Neuronal stem cell (in vitro differentiated cells): Measurements from ENCODE around the gene GLUD1.

ENCODE experiments used
- DNase-seq: peaks from one replicate; pipeline ENCODE4 v3.0.0-alpha.2; 2013; ENCODE audit warnings: low spot score
- H2AFZ ChIP-seq: one replicate; pipeline ENCODE4 v1.6.1; 2013; ENCODE audit warnings: mild to moderate bottlenecking, low read length, inconsistent platforms
- H2AK5ac ChIP-seq: 2 replicates; pipeline ENCODE4 v1.6.1; 2013; ENCODE audit warnings: low read depth, mild to moderate bottlenecking, inconsistent platforms, low read length, moderate library complexity, mixed read lengths
- H2BK120ac ChIP-seq: 2 replicates; pipeline ENCODE4 v1.6.1; 2013; ENCODE audit warnings: low read depth, mild to moderate bottlenecking, inconsistent platforms, low read length, moderate library complexity, mixed read lengths
- H2BK12ac ChIP-seq: one replicate; pipeline ENCODE4 v1.6.1; 2013; ENCODE audit warnings: low read length, inconsistent platforms
- H2BK15ac ChIP-seq: 2 replicates; pipeline ENCODE4 v1.6.1; 2013; ENCODE audit warnings: mild to moderate bottlenecking, low read length, inconsistent platforms, mixed read lengths
- H2BK5ac ChIP-seq: one replicate; pipeline ENCODE4 v1.6.1; 2013; ENCODE audit warnings: inconsistent platforms, mild to moderate bottlenecking, low read length, moderate library complexity
- H3K14ac ChIP-seq: one replicate; pipeline ENCODE4 v1.6.1; 2013; ENCODE audit warnings: low read length, inconsistent platforms
- H3K18ac ChIP-seq: 2 replicates; pipeline ENCODE4 v1.6.1; 2013; ENCODE audit warnings: low read length, inconsistent platforms
- H3K23ac ChIP-seq: 2 replicates; pipeline ENCODE4 v1.6.1; 2013; ENCODE audit warnings: low read depth, mild to moderate bottlenecking, mixed read lengths, low read length, inconsistent platforms; ENCODE audit not compliant: poor library complexity
- H3K27ac ChIP-seq: replicated peaks from 3 replicates; pipeline ENCODE4 v1.5.1; 2013; ENCODE audit warnings: low read length, inconsistent platforms
- H3K27me3 ChIP-seq, 3 experiments: 2 replicates each; pipeline ENCODE4 v1.6.1; 2013; ENCODE audit warnings: low read length in 3 of 3, mild to moderate bottlenecking in 2 of 3, inconsistent platforms in 1 of 3, low read depth in 1 of 3, mixed read lengths in 1 of 3, moderate library complexity in 1 of 3; ENCODE audit not compliant: control insufficient read depth in 3 of 3, insufficient read depth in 3 of 3
- H3K36me3 ChIP-seq, 2 donors: replicated peaks in 1 of 2; 2 replicates each; pipeline ENCODE4 v1.6.1; 2013; ENCODE audit warnings: low read length in 2 of 2; ENCODE audit not compliant: control insufficient read depth in 2 of 2, insufficient read depth in 2 of 2
- H3K4ac ChIP-seq: 2 replicates; pipeline ENCODE4 v1.6.1; 2013; ENCODE audit warnings: inconsistent platforms, mild to moderate bottlenecking, low read length, moderate library complexity
- H3K4me1 ChIP-seq, 2 donors: 1 replicate in 1 of 2; 2 replicates in 1 of 2; pipeline ENCODE4 v1.6.1; 2013; ENCODE audit warnings: low read length in 2 of 2, low read depth in 1 of 2; ENCODE audit not compliant: control insufficient read depth in 2 of 2, insufficient read depth in 1 of 2
- H3K4me2 ChIP-seq: one replicate; pipeline ENCODE4 v1.6.1; 2013; ENCODE audit warnings: mild to moderate bottlenecking, low read length, inconsistent platforms; ENCODE audit not compliant: insufficient read depth, poor library complexity, severe bottlenecking
- H3K4me3 ChIP-seq, 2 donors: 2 replicates each; pipeline ENCODE4 v1.5.1; 2013; ENCODE audit warnings: low read length in 2 of 2, mild to moderate bottlenecking in 2 of 2, inconsistent platforms in 1 of 2, moderate library complexity in 1 of 2
- H3K79me1 ChIP-seq: one replicate; pipeline ENCODE4 v1.6.1; 2013; ENCODE audit warnings: low read depth, mild to moderate bottlenecking, inconsistent platforms, low read length, moderate library complexity
- H3K9ac ChIP-seq: one replicate; pipeline ENCODE4 v1.6.1; 2013; ENCODE audit warnings: mild to moderate bottlenecking, low read depth, low read length, inconsistent platforms; ENCODE audit not compliant: poor library complexity
- H3K9me3 ChIP-seq, 2 donors: replicated peaks in 1 of 2; 2 replicates each; pipeline versions ENCODE3 to v1.6.1; 2013; ENCODE audit warnings: low read length in 2 of 2, mild to moderate bottlenecking in 2 of 2, inconsistent platforms in 1 of 2, low read depth in 1 of 2, mixed read lengths in 1 of 2, moderate library complexity in 1 of 2; ENCODE audit not compliant: control insufficient read depth in 2 of 2, insufficient read depth in 1 of 2
- H4K8ac ChIP-seq: one replicate; pipeline ENCODE4 v1.6.1; 2013; ENCODE audit warnings: low read depth, mild to moderate bottlenecking, inconsistent platforms, low read length, moderate library complexity
- H4K91ac ChIP-seq: one replicate; pipeline ENCODE4 v1.6.1; 2013; ENCODE audit warnings: low read length, low read depth, mild to moderate bottlenecking, inconsistent platforms; ENCODE audit not compliant: poor library complexity
- WGBS, 2 donors: extraction: QIAGEN DNeasy Blood & Tissue Kit; methylation state at CpG; one replicate each; pipeline ENCODE4 v1.1.7; 2013; ENCODE audit warnings: missing lambda C conversion rate in 2 of 2, mixed read lengths in 1 of 2; ENCODE audit not compliant: insufficient read length in 2 of 2, insufficient replicate concordance in 1 of 2; ENCODE audit errors: extremely low coverage in 2 of 2; 5-methylcytosine and 5-hydroxymethylcytosine counted together

GLUD1 gene

DNA sequence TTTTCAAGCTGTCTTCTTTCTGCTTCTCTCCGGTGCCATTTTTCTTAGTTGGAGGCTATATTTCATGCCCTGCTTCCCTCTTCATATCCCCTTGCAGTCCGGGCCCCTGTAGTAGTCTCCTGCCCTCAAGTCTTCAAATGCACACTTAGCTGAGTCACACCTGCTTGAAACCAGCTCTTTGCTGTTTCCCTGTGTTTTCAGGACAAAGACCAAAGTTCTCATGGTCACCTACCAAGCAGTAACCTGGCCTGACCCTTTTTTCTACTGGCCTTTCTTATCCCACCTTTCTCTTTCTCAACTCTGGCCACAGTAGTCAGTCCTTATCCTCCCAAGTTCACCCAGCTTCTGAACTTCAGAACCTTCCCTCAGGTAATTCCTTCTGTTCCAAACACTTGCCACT, 28.5 kb downstream of the GLUD1 start:
- Histone ChIP-seq H4K8ac (no peak overlapping the region), H3K18ac (no peak overlapping the region), H3K36me3 (peaks cover 19 to 91% of the 10 kb centered on the region in 2 donors), H2BK12ac (no peak overlapping the region), H2BK120ac (no peak overlapping the region), H3K4me2 (no peak overlapping the region), H3K27me3 (no peaks in the 10 kb centered on the region), H3K27ac (no peak overlapping the region), H3K79me1 (no peaks in the 10 kb centered on the region), H3K4ac (no peak overlapping the region), H3K23ac (no peak overlapping the region), H3K9ac (no peak overlapping the region), H2AFZ (no peak overlapping the region), H2BK5ac (no peak overlapping the region), H3K4me3 (no peak overlapping the region), H3K9me3 (no peaks in the 10 kb centered on the region), H3K4me1 (no peaks in the 10 kb centered on the region), H2AK5ac (no peak overlapping the region), H3K14ac (no peak overlapping the region), H2BK15ac (no peak overlapping the region), H4K91ac (no peak overlapping the region)
- WGBS, 2 donors, result no CpG with 5 or more reads among the region's 2 CpGs
- DNase-seq, result no peak

DNA sequence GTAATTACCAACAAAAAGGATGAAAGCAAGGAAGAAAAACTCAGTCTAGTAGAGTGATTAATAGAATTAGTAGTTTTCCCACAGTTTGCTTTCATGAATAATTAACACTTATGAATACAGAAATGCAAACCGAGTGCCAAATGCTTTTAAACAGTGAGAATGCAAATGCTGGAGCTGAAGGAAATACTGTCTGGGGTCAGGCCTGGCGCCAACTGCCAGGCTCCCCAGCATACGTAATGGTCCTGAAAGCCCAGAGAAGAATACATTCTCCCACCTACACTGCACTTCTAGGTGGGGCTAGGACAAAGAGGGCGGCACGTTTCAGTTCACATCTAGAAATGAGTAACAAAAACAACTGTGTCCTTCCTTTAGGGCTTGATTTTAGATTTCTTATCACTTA, 30.0 kb downstream of the GLUD1 start:
- Histone ChIP-seq H3K4me1 (no peaks in the 10 kb centered on the region), H2BK12ac (no peak overlapping the region), H3K9ac (no peak overlapping the region), H3K36me3 (peaks cover 21 to 97% of the 10 kb centered on the region in 2 donors), H3K4me3 (no peak overlapping the region), H3K14ac (no peak overlapping the region), H4K8ac (no peak overlapping the region), H3K27me3 (no peaks in the 10 kb centered on the region), H2AK5ac (no peak overlapping the region), H3K4ac (no peak overlapping the region), H2BK15ac (no peak overlapping the region), H4K91ac (no peak overlapping the region), H3K18ac (no peak overlapping the region), H3K9me3 (no peaks in the 10 kb centered on the region), H3K23ac (no peak overlapping the region), H3K79me1 (no peaks in the 10 kb centered on the region), H3K27ac (no peak overlapping the region), H2AFZ (no peak overlapping the region), H2BK5ac (no peak overlapping the region), H2BK120ac (no peak overlapping the region), H3K4me2 (no peak overlapping the region)
- no peak for DNase-seq
- no CpG with 5 or more reads among the region's 5 CpGs for WGBS, 2 donors

DNA sequence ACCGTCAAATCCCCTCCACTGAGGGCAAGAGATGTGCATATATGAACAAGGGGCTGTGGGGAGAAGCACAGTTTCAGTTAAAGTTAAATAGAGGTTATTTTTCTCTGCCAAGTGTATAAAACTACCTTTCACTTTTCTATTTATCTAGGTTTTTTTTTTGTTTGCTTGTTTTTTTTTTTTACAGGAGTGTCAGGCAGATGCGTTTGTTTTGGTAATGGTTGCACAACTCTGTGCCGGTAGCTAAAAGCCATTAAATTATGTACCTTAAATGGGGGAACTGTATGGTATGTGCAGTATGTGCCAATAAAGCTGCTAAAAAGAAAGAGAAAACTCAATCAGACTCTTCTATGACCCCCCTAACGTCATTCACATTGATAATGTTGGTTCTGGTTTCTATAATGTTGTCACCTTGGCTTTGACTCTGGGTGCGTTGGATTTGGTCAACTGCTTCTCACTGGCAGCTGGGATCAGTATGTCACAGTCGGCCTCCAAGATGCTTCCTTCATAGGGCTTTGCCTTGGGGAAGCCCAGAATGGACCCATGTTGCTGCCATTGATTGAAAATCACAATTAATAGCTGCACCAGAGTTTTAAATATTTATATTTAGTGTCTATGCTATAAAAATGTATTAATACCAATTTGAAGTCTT, 34.2 kb downstream of the GLUD1 start:
- Histone ChIP-seq H3K36me3 (peaks cover 11 to 94% of the 10 kb centered on the region in 2 donors), H3K27me3 (no peaks in the 10 kb centered on the region), H3K79me1 (no peaks in the 10 kb centered on the region), H2BK120ac (no peak overlapping the region), H2AK5ac (no peak overlapping the region), H3K18ac (no peak overlapping the region), H4K8ac (no peak overlapping the region), H3K27ac (no peak overlapping the region), H3K9ac (no peak overlapping the region), H3K4ac (no peak overlapping the region), H3K4me1 (peaks cover 0 to under 1% of the 10 kb centered on the region in 2 donors), H2BK12ac (no peak overlapping the region), H2BK5ac (no peak overlapping the region), H2AFZ (no peak overlapping the region), H3K4me3 (no peak overlapping the region), H3K14ac (no peak overlapping the region), H3K9me3 (no peaks in the 10 kb centered on the region), H3K23ac (no peak overlapping the region), H2BK15ac (no peak overlapping the region), H3K4me2 (no peak overlapping the region), H4K91ac (no peak overlapping the region)
- no peak for DNase-seq
- WGBS, 2 donors, result no CpG with 5 or more reads among the region's 6 CpGs

DNA sequence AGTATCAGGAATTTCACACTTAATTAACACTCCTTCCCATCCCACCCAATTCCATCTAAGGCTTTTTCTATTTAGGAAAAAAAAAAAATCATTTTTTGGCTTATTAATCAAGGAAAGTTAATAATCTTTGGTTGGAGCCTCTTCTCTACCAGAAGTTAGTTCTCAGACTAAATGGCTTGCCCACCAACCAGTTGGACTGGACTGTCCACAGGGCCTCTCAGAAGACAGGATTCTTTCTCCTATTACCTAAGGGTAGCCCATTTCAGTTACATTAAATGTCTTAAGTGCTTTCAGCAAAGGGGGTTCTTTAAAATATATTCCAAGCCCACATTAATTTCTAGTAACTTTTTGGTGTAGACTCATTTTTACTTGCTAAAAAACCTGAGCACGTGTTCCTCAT, 35.2 kb downstream of the GLUD1 start:
- no peaks in the 10 kb centered on the region for H3K9me3 ChIP-seq
- no CpG with 5 or more reads among the region's 1 CpG for WGBS, 2 donors

More for the DNA sequence above, 35.2 kb downstream of the GLUD1 start:
- Histone ChIP-seq H4K91ac (no peak overlapping the region), H2BK5ac (no peak overlapping the region), H3K4me3 (no peak overlapping the region), H3K27ac (no peak overlapping the region), H2AK5ac (no peak overlapping the region), H3K14ac (no peak overlapping the region), H2BK15ac (no peak overlapping the region), H3K23ac (no peak overlapping the region), H3K4me1 (peaks cover 0 to 6% of the 10 kb centered on the region in 2 donors), H3K27me3 (no peaks in the 10 kb centered on the region), H3K9ac (no peak overlapping the region), H3K4ac (no peak overlapping the region), H2AFZ (no peak overlapping the region), H4K8ac (no peak overlapping the region), H2BK12ac (no peak overlapping the region), H3K4me2 (no peak overlapping the region), H3K79me1 (no peaks in the 10 kb centered on the region), H3K18ac (no peak overlapping the region), H3K36me3 (peaks cover 13 to 94% of the 10 kb centered on the region in 2 donors), H2BK120ac (no peak overlapping the region)
- DNase-seq, result no peak
